Measurements from ENCODE around the gene RYR2. TPM values are rescaled to one million over a fixed set of nuclear protein-coding genes. Genes with fewer than 3 reads are reported as not detected.

Gene RYR2
- total and polyA plus RNA-seq, 2 of the 8 experiments (the other 6 are each of a cell fraction or from before 2014, with no cell fraction given) = 1.3 to 4.4 TPM

DNA sequence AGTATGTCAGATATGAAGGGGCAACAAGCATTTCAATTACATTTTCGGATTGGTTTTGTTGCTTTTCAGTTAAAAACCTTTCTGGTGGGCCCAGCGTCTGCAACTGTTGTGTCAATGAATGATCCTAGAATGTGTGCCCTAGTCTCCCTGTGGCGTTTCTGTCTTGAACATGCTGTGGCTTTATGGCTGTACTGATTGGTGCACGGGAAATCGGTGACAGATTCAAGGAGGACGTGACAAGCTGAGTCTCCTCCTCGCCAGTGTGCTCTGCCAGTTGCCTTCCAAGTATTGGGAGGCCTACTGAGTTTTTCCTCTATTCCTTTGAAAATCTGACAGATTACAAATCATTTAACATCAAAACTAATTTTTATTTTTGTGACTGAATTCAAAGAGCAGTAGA lies 721.2 kb downstream of the RYR2 start:
- no peaks in the 10 kb centered on the region for H3K4me1 ChIP-seq (replicated peaks in 1 of 4; ENCODE audit: control insufficient read depth in 3 of 4, insufficient read depth in 4 of 4, low read length in 3 of 4)
- no peak overlapping the region for H3K4me2 ChIP-seq (ENCODE audit: insufficient read depth in 1 of 2, low read depth in 2 of 2, low read length in 2 of 2)
- H3K36me3 ChIP-seq (ENCODE audit: control insufficient read depth in 2 of 4, insufficient read depth in 4 of 4, low read length in 3 of 4) = no peaks in the 10 kb centered on the region
- no peak overlapping the region for H3K9ac ChIP-seq (replicated peaks in 1 of 4; ENCODE audit: extremely low read depth in 1 of 4, low read depth in 3 of 4, low read length in 3 of 4)
- H4K20me1 ChIP-seq (replicated peaks in 1 of 2; ENCODE audit: control insufficient read depth in 1 of 2, insufficient read depth in 2 of 2, low read length in 2 of 2) = no peaks in the 10 kb centered on the region
- no peaks in the 10 kb centered on the region for H3K9me3 ChIP-seq (ENCODE audit: insufficient read depth in 2 of 2, low read depth in 1 of 2, low read length in 1 of 2)
- H3K14ac ChIP-seq (ENCODE audit: insufficient read length) = no peak overlapping the region
- H2AK5ac ChIP-seq (ENCODE audit: low read depth, low read length) = no peak overlapping the region
- no peak overlapping the region for H3K18ac ChIP-seq (ENCODE audit: extremely low read depth, low read length)
- H2BK5ac ChIP-seq (ENCODE audit: low read depth, low read length) = no peak overlapping the region
- H3K27ac ChIP-seq (ENCODE audit: low read depth, low read length) = no peak overlapping the region
- DNase-seq (ENCODE audit: low read depth in 1 of 2, low spot score in 2 of 2) (no peak), FAIRE-seq (no peak)
- H3K56ac ChIP-seq (replicated peaks; ENCODE audit: insufficient read length, low read depth, low read length) = no peak overlapping the region
- no peak overlapping the region for H3K4me3 ChIP-seq (ENCODE audit: extremely low read depth in 1 of 4, insufficient read depth in 2 of 4, low read depth in 3 of 4, low read length in 4 of 4)
- H2BK15ac ChIP-seq (ENCODE audit: low read length) = no peak overlapping the region
- no peaks in the 10 kb centered on the region for H3K79me2 ChIP-seq (ENCODE audit: control insufficient read depth in 1 of 2, insufficient read depth in 2 of 2, low read length in 2 of 2)
- no peaks in the 10 kb centered on the region for H3K79me1 ChIP-seq (ENCODE audit: low read depth, low read length)
- no peak overlapping the region for H2BK20ac ChIP-seq (ENCODE audit: low read length)
- H4K8ac ChIP-seq (ENCODE audit: extremely low read depth, insufficient read depth, low read length) = no peak overlapping the region
- WGBS, 2 experiments (ENCODE audit: extremely low coverage in 1 of 2, insufficient coverage in 1 of 2, insufficient read length in 1 of 2, insufficient replicate concordance in 2 of 2, low coverage in 1 of 2, low lambda C conversion rate in 2 of 2, missing lambda C conversion rate in 1 of 2) = 94% methylated on average over 7 of the region's 7 CpGs; no CpG with 5 or more reads in 1 of the 2 experiments
- H4K5ac ChIP-seq (ENCODE audit: insufficient read length, low read depth, low read length) = no peak overlapping the region
- no peaks in the 10 kb centered on the region for H3K23me2 ChIP-seq (ENCODE audit: low read depth, low read length)
- H3K27me3 ChIP-seq (replicated peaks in 1 of 4; ENCODE audit: control insufficient read depth in 3 of 4, extremely low read depth in 1 of 4, insufficient read depth in 3 of 4, low read length in 3 of 4) = no peaks in the 10 kb centered on the region
- no peak overlapping the region for H2AFZ ChIP-seq (ENCODE audit: low read length)
- H2BK12ac ChIP-seq (ENCODE audit: low read depth, low read length) = no peak overlapping the region
- no peak overlapping the region for H3K23ac ChIP-seq (ENCODE audit: insufficient read length)
- H4K91ac ChIP-seq (replicated peaks; ENCODE audit: insufficient read length, low read length) = no peak overlapping the region
- POLR2A ChIA-PET (ENCODE audit: partially characterized antibody) = no interaction called here
- H3K4ac ChIP-seq (replicated peaks; ENCODE audit: insufficient read length, low read depth, low read length) = no peak overlapping the region
- H2BK120ac ChIP-seq (replicated peaks; ENCODE audit: low read depth, low read length) = no peak overlapping the region
- CTCF ChIA-PET (ENCODE audit: partially characterized antibody) = interaction anchor here (1.5 kb wide), 1 partner anchor 8 kb away, joined by 3 read pairs; no protein-coding TSS in a partner anchor
- TF ChIP-seq CREB1 (IDR thresholded peaks at IDR 0.05) = no peak
- no peak for TF ChIP-seq BACH1 (IDR thresholded peaks at IDR 0.05; ENCODE audit: low read length)
- no peak for TF ChIP-seq RNF2 (IDR thresholded peaks at IDR 0.05; ENCODE audit: borderline replicate concordance, low read depth, low read length, missing control alignments, poor library complexity, severe bottlenecking)
- no peak for TF ChIP-seq TAF1 (IDR thresholded peaks at IDR 0.05; ENCODE audit: low read depth, low read length)
